HG03460 (cell line): ENCODE results near the gene ZNF76.
"Not testable (repeated sequence)": the region's sequence is repeated elsewhere in the genome, so short reads cannot be mapped to it uniquely, and the experiment has no call there.

Source experiments
- ATAC-seq: cut with Tn5 transposase; IDR thresholded peaks from one replicate; pipeline ENCODE4 v1.9.1; 2021; ENCODE audit not compliant: unreplicated experiment

The ZNF76 gene

GRCh38 chr6:35327349-35328027 is 68.0 kb downstream of the ZNF76 start:
- no peak for ATAC-seq

- no peak for ATAC-seq
Measured at GRCh38 chr6:35328108-35328723, 68.7 kb downstream of the ZNF76 start.

- ATAC-seq, result not testable (repeated sequence)
Measured at GRCh38 chr6:35328965-35329364, 69.4 kb downstream of the ZNF76 start.

GRCh38 chr6:35330541-35331119 is 71.1 kb downstream of the ZNF76 start:
- ATAC-seq, result no peak

- not testable (repeated sequence) for ATAC-seq
Measured at GRCh38 chr6:35332074-35332887, 72.7 kb downstream of the ZNF76 start.

- ATAC-seq, result no peak
Measured at GRCh38 chr6:35341557-35341956, 82.0 kb downstream of the ZNF76 start.

- peak; percentile 98 for ATAC-seq
Measured at GRCh38 chr6:35342258-35343091, 82.9 kb downstream of the ZNF76 start, which contains the start of gene PPARD. Gene PPARD (plus strand): TSS chr6:35342558. CDS start chr6:35411088, 68,530 bp downstream.

GRCh38 chr6:35343092-35343834 is 83.7 kb downstream of the ZNF76 start:
- no peak for ATAC-seq

GRCh38 chr6:35343835-35344550 is 84.5 kb downstream of the ZNF76 start:
- no peak for ATAC-seq
